GM12878 (cell line): ENCODE measurements around the gene MMP20. TPM values are rescaled to one million over a fixed set of nuclear protein-coding genes. Genes with fewer than 3 reads are reported as not detected.

Experiments used
- ATAC-seq: fragments of 200-7000 bp; cut with Tn5 transposase; 3 replicates; pipeline ENCODE4 v1.9.1; 2020; ENCODE audit warnings: mild to moderate bottlenecking, moderate library complexity
- BruUV-seq: library from RNA; stranded (reverse); fragments of 400-500 nt; replicated peaks from 2 replicates; lab custom pipeline; 2021; lab: Mats Ljungman, UMichigan
- CTCF ChIA-PET: fragments of 300-600 bp; sonication (Branson Sonifier 250); formaldehyde crosslinking; extraction: SDS; loops from one replicate; lab custom pipeline; 2021; ENCODE audit warnings: inconsistent platforms; lab: Yijun Ruan, JAX
- POLR2A ChIA-PET: fragments of 350-600 bp; formaldehyde crosslinking; extraction: SDS; loops from one replicate; lab custom pipeline; 2021; ENCODE audit warnings: inconsistent platforms; lab: Charles Lee
- RAD21 ChIA-PET: fragments of 300-600 bp; sonication (Branson Sonifier 250); formaldehyde crosslinking; loops from one replicate; lab custom pipeline; 2023; ENCODE audit warnings: antibody characterized with exemption; ENCODE audit not compliant: unreplicated experiment; lab: Charles Lee
- SMC1A ChIA-PET: fragments of 300-600 bp; sonication (Branson Sonifier 250); formaldehyde crosslinking; loops from one replicate; lab custom pipeline; 2023; ENCODE audit not compliant: unreplicated experiment, uncharacterized antibody; lab: Charles Lee
- DNase-seq: peaks from one replicate; pipeline ENCODE4 v3.0.0-alpha.2; 2011; ENCODE audit warnings: low read depth, low spot score
- FAIRE-seq: peaks from 3 replicates; lab custom pipeline; 2011; peaks lifted over from hg19 to GRCh38; lab: Jason Lieb, UNC
- H2AFZ ChIP-seq: 2 replicates; pipeline ENCODE4 v1.6.0; 2011; ENCODE audit warnings: low read depth, low read length, control low read depth; ENCODE audit not compliant: control insufficient read depth
- H3K27ac ChIP-seq: 2 replicates; pipeline ENCODE4 v1.5.1; 2011; ENCODE audit warnings: control low read depth; ENCODE audit not compliant: control insufficient read depth, insufficient read depth
- H3K27me3 ChIP-seq, 2 experiments: replicated peaks in 1 of 2; 2 replicates each; pipeline versions ENCODE4 v1.6.0 to v1.6.1; 2011; ENCODE audit warnings: low read length in 1 of 2; ENCODE audit not compliant: control insufficient read depth in 2 of 2, insufficient read depth in 2 of 2
- H3K36me3 ChIP-seq, 2 experiments: 2 replicates each; pipeline ENCODE4 v1.5.1; 2011; ENCODE audit warnings: low read length in 1 of 2; ENCODE audit not compliant: control insufficient read depth in 2 of 2, insufficient read depth in 2 of 2
- H3K4me1 ChIP-seq: 2 replicates; pipeline ENCODE4 v1.6.1; 2011; ENCODE audit warnings: mild to moderate bottlenecking, low read length, moderate library complexity, mixed read lengths; ENCODE audit not compliant: control insufficient read depth, insufficient read depth
- H3K4me2 ChIP-seq: 2 replicates; pipeline ENCODE4 v1.6.0; 2011; ENCODE audit warnings: control low read depth; ENCODE audit not compliant: control insufficient read depth, insufficient read depth
- H3K4me3 ChIP-seq: fragments of 200-600 bp; sonication (generic); 2 replicates; pipeline ENCODE4 v1.5.1; 2016
- H3K79me2 ChIP-seq: 2 replicates; pipeline ENCODE4 v1.6.0; 2011; ENCODE audit warnings: low read length; ENCODE audit not compliant: control insufficient read depth, insufficient read depth
- H3K9ac ChIP-seq: 2 replicates; pipeline ENCODE4 v1.8.0; 2011; ENCODE audit warnings: low read length, control low read depth, mixed read lengths; ENCODE audit not compliant: control insufficient read depth, insufficient read depth
- H3K9me3 ChIP-seq: replicated peaks from 3 replicates; pipeline ENCODE4 v1.5.1; 2011; ENCODE audit warnings: mild to moderate bottlenecking, low read length; ENCODE audit not compliant: control insufficient read depth, insufficient read depth
- H4K20me1 ChIP-seq: 2 replicates; pipeline ENCODE4 v1.6.0; 2011; ENCODE audit not compliant: control insufficient read depth, insufficient read depth
- BHLHE40 ChIP-seq, 2 experiments: fragments of 450-650 bp in 1 of 2; IDR thresholded peaks; 2 replicates each; pipeline ENCODE4 v1.6.1; 2011 to 2017; ENCODE audit warnings: low read depth in 2 of 2, borderline replicate concordance in 1 of 2, improper control_type of control experiment in 1 of 2, low read length in 1 of 2, mild to moderate bottlenecking in 1 of 2
- FOXK2 ChIP-seq: fragments of 450-650 bp; IDR thresholded peaks from 2 replicates; pipeline ENCODE4 v1.6.1; 2017; ENCODE audit warnings: mild to moderate bottlenecking, moderate library complexity
- MEF2B ChIP-seq: fragments of 450-650 bp; IDR thresholded peaks from 2 replicates; pipeline ENCODE4 v1.6.1; 2018; ENCODE audit warnings: mild to moderate bottlenecking, moderate library complexity; ENCODE audit not compliant: partially characterized antibody, poor library complexity, severe bottlenecking
- NFIC ChIP-seq: IDR thresholded peaks from 2 replicates; pipeline ENCODE4 v1.6.1; 2012; ENCODE audit warnings: low read depth, mild to moderate bottlenecking, inconsistent platforms, low read length, moderate library complexity
- RAD51 ChIP-seq: fragments of 450-650 bp; IDR thresholded peaks from 2 replicates; pipeline ENCODE4 v1.6.1; 2016; ENCODE audit warnings: moderate library complexity, mild to moderate bottlenecking, inconsistent platforms
- TCF3 ChIP-seq: IDR thresholded peaks from 2 replicates; pipeline ENCODE4 v1.6.1; 2012; ENCODE audit warnings: low read depth, mild to moderate bottlenecking, low read length, borderline replicate concordance; ENCODE audit not compliant: insufficient read depth
- WGBS: methylation state at CpG from one replicate; pipeline ENCODE4 v1.1.6; 2016; ENCODE audit warnings: low lambda C conversion rate; ENCODE audit not compliant: insufficient replicate concordance, insufficient coverage; ENCODE audit errors: missing lambda C conversion rate; 5-methylcytosine and 5-hydroxymethylcytosine counted together
- in situ Hi-C: fragments of 300-500 bp; cut with MboI; formaldehyde crosslinking; loops from 9 replicates; pipeline ENCODE4 v1.14.3; 2018; ENCODE audit warnings: mixed read lengths
- intact Hi-C: fragments of 100-400 bp; cut with micrococcal nuclease; formaldehyde crosslinking; loops from one replicate; pipeline ENCODE4 v1.14.2; 2022; ENCODE audit not compliant: unreplicated experiment
- polyA plus RNA-seq, 11 experiments: library from polyadenylated mRNA; depleted of rRNA in 4 of 11; unstranded in 6 of 11; stranded (reverse) in 5 of 11; fragments of >200 nt; fragmentation: Nextera tagmentation in 4 of 11; fragmentation: Illumina TruSeq in 1 of 11; extraction: Ambion mirVana in 4 of 11; extraction: Trizol in 1 of 11; gene quantifications; 1 replicate in 1 of 11; 2 replicates in 10 of 11; pipeline versions ENCODE4 v1.2.1 to v1.2.3, GENCODE V29; 2011 to 2016; ENCODE audit warnings: inconsistent platforms in 2 of 11, missing spikeins in 2 of 11, low read depth in 1 of 11
- total RNA-seq, 4 experiments: library from RNA; depleted of rRNA in 3 of 4; stranded (reverse); fragments of >200 nt in 3 of 4; fragmentation: Illumina TruSeq in 1 of 4; extraction: Trizol in 1 of 4; gene quantifications; 2 replicates each; pipeline versions ENCODE4 v1.2.1 to v1.2.3, GENCODE V29; 2013 to 2021
- TF ChIP-seq, protein P1 (sequence below): IDR thresholded peaks from 2 replicates; pipeline ENCODE4 v1.6.1; 2011; ENCODE audit warnings: borderline replicate concordance, low read depth, mild to moderate bottlenecking, moderate library complexity, low read length; ENCODE audit not compliant: insufficient read depth, poor library complexity, severe bottlenecking
- TF ChIP-seq, protein P2 (sequence below): fragments of 450-650 bp; IDR thresholded peaks from 2 replicates; pipeline ENCODE4 v1.6.1; 2016; ENCODE audit warnings: mild to moderate bottlenecking
- TF ChIP-seq, protein P3 (sequence below): IDR thresholded peaks from 2 replicates; pipeline ENCODE4 v1.6.1; 2011; ENCODE audit warnings: borderline replicate concordance, low read depth, mild to moderate bottlenecking, moderate library complexity, mixed read lengths, low read length; ENCODE audit not compliant: insufficient read depth; ENCODE audit errors: extremely low read length
- TF ChIP-seq, protein P4 (sequence below): fragments of 450-650 bp; IDR thresholded peaks from 2 replicates; pipeline ENCODE4 v1.6.1; 2017; ENCODE audit warnings: mild to moderate bottlenecking
- TF ChIP-seq, protein P5 (sequence below): IDR thresholded peaks from 2 replicates; pipeline ENCODE4 v1.6.1; 2011; ENCODE audit warnings: mild to moderate bottlenecking, low read depth, low read length, moderate library complexity; ENCODE audit not compliant: insufficient replicate concordance

Gene MMP20
- total and polyA plus RNA-seq, 10 of the 15 experiments (the other 5 are each of a cell fraction or from before 2014, with no cell fraction given) = 0.10 to 0.57 (median 0.19) TPM; not detected in 2

DNA sequence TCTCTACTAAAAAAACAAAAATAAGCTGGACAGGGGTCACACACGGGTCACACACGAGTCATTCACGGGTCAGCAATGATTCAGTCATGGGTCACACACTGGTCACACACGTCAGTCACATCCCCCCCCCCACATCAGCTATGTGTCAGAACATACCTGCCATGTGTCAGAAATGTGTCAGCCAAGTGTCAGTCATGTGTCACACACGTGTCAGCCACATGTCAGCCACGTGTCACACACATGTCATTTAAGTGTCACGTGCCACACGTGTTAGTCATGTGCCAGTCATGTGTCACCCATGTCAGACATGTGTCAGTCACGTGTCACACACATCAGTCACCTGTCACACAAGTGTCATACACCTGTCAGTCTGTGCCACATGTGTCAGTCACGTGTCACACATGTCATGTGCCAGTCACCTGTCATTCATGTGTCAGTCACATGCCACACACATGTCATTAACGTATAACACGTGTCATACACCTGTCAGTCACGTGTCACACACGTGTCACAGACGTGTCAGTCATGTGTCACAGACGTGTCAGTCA, 28.7 kb upstream of the MMP20 start:
- no peak overlapping the region for H3K4me2 ChIP-seq
- no peaks in the 10 kb centered on the region; the same call in 2 of the 3 replicates for H3K9me3 ChIP-seq
- POLR2A ChIA-PET = no interaction called here
- RAD21 ChIA-PET = no interaction called here
- no peak for ATAC-seq
- H3K4me3 ChIP-seq = no peak overlapping the region
- no peaks in the 10 kb centered on the region for H3K79me2 ChIP-seq
- TF ChIP-seq, protein P1, sequence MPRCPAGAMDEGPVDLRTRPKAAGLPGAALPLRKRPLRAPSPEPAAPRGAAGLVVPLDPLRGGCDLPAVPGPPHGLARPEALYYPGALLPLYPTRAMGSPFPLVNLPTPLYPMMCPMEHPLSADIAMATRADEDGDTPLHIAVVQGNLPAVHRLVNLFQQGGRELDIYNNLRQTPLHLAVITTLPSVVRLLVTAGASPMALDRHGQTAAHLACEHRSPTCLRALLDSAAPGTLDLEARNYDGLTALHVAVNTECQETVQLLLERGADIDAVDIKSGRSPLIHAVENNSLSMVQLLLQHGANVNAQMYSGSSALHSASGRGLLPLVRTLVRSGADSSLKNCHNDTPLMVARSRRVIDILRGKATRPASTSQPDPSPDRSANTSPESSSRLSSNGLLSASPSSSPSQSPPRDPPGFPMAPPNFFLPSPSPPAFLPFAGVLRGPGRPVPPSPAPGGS = peak; percentile 96
- TF ChIP-seq BHLHE40 (IDR thresholded peaks at IDR 0.05; ENCODE audit: borderline replicate concordance in 1 of 2, low read depth in 2 of 2, low read length in 1 of 2) = peak in 1 of 2 experiments; percentile 84; a peak in 3 of 4 replicates
- peak; percentile 35 for TF ChIP-seq MEF2B
- peak; percentile 75 for TF ChIP-seq RAD51
- TF ChIP-seq FOXK2 = no peak
- TF ChIP-seq NFIC = no peak
- TF ChIP-seq, protein P2, sequence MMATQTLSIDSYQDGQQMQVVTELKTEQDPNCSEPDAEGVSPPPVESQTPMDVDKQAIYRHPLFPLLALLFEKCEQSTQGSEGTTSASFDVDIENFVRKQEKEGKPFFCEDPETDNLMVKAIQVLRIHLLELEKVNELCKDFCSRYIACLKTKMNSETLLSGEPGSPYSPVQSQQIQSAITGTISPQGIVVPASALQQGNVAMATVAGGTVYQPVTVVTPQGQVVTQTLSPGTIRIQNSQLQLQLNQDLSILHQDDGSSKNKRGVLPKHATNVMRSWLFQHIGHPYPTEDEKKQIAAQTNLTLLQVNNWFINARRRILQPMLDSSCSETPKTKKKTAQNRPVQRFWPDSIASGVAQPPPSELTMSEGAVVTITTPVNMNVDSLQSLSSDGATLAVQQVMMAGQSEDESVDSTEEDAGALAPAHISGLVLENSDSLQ = peak; percentile 87
- TF ChIP-seq, protein P3, sequence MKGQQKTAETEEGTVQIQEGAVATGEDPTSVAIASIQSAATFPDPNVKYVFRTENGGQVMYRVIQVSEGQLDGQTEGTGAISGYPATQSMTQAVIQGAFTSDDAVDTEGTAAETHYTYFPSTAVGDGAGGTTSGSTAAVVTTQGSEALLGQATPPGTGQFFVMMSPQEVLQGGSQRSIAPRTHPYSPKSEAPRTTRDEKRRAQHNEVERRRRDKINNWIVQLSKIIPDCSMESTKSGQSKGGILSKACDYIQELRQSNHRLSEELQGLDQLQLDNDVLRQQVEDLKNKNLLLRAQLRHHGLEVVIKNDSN = peak; percentile 50
- 0 out of 2 replicates have a peak, but pooled peaks have one; percentile 60 for TF ChIP-seq TCF3
- TF ChIP-seq, protein P4, sequence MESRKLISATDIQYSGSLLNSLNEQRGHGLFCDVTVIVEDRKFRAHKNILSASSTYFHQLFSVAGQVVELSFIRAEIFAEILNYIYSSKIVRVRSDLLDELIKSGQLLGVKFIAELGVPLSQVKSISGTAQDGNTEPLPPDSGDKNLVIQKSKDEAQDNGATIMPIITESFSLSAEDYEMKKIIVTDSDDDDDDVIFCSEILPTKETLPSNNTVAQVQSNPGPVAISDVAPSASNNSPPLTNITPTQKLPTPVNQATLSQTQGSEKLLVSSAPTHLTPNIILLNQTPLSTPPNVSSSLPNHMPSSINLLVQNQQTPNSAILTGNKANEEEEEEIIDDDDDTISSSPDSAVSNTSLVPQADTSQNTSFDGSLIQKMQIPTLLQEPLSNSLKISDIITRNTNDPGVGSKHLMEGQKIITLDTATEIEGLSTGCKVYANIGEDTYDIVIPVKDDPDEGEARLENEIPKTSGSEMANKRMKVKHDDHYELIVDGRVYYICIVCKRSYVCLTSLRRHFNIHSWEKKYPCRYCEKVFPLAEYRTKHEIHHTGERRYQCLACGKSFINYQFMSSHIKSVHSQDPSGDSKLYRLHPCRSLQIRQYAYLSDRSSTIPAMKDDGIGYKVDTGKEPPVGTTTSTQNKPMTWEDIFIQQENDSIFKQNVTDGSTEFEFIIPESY = no peak
- TF ChIP-seq, protein P5, sequence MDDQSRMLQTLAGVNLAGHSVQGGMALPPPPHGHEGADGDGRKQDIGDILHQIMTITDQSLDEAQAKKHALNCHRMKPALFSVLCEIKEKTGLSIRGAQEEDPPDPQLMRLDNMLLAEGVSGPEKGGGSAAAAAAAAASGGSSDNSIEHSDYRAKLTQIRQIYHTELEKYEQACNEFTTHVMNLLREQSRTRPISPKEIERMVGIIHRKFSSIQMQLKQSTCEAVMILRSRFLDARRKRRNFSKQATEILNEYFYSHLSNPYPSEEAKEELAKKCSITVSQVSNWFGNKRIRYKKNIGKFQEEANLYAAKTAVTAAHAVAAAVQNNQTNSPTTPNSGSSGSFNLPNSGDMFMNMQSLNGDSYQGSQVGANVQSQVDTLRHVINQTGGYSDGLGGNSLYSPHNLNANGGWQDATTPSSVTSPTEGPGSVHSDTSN = peak; percentile 67
- TF ChIP-seq, all 136 proteins: peak for 8
- Histone ChIP-seq H4K20me1 (no peaks in the 10 kb centered on the region), H3K36me3 (no peaks in the 10 kb centered on the region), H2AFZ (no peak overlapping the region), H3K4me1 (no peaks in the 10 kb centered on the region), H3K9ac (no peak overlapping the region), H3K27me3 (no peaks in the 10 kb centered on the region; a peak in 2 of 4 replicates), H3K27ac (no peak overlapping the region)
- intact Hi-C loops = no loop called here
- 30% methylated on average over 16 of the region's 16 CpGs for WGBS
- FAIRE-seq = no peak
- CTCF ChIA-PET = interaction anchor here (3.5 kb wide), 1 partner anchor 13 kb away, joined by 17 read pairs; no protein-coding TSS in a partner anchor
- SMC1A ChIA-PET = interaction anchor here (0.9 to 2.1 kb wide), 2 partner anchors 12 to 359 kb away, joined by 3 to 12 read pairs; no protein-coding TSS in a partner anchor
- in situ Hi-C loops = loop anchor here (25.0 kb wide), 1 partner anchor 792 kb away; no protein-coding TSS in a partner anchor
- DNase-seq = no peak
- BruUV-seq = no TSS peak
